Measurements from ENCODE around the gene CYTH1.
A peak's percentile ranks its signal among the peaks of the same experiment; 100 is the strongest.
"Not testable (repeated sequence)": the region's sequence is repeated elsewhere in the genome, so short reads cannot be mapped to it uniquely, and the experiment has no call there.

The CYTH1 gene

DNA sequence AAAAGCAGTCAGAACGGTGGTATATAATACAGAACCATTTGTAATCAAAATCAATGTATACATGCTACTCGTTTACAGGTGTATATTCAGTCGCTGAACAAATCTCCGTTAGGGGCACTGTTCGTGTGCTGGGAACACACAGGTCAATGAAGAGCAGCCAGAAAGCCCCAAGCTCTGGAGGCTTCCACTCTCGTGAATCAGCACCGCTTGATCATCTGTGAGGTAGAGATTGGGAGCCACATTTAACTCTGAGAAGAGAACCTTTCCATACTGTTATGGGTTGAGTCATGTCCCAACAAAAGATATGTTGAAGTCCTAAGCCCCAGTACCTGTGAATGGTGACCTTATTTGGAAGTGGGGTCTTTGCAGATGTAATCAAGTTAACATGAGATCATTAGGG is 5.4 kb upstream of the CYTH1 start:
- DNase-seq (ENCODE audit: low read depth), result no peak

DNA sequence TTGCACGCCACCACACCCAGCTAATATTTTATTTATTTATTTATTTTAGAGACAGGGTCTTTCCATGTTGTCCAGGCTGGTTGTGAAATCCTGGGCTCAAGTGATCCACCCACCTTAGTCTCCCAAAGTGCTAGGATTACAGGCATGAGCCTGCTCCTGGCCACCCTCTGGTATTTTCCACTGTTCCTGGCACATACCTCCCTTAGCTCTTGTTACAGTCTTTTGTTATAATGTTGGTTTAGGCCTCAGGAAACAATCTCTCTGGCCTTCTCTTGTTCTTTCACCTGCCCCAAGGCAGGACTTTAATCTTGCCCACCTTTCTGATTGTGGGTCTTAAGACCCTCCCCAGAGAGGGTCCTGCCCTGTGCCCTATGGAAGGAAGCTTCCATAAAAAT is 3.6 kb upstream of the CYTH1 start:
- DNase-seq (ENCODE audit: low read depth), result no peak

GRCh38 chr17:78785011-78785662 is 3.1 kb upstream of the CYTH1 start:
- no peak for DNase-seq (ENCODE audit: low read depth)

DNA sequence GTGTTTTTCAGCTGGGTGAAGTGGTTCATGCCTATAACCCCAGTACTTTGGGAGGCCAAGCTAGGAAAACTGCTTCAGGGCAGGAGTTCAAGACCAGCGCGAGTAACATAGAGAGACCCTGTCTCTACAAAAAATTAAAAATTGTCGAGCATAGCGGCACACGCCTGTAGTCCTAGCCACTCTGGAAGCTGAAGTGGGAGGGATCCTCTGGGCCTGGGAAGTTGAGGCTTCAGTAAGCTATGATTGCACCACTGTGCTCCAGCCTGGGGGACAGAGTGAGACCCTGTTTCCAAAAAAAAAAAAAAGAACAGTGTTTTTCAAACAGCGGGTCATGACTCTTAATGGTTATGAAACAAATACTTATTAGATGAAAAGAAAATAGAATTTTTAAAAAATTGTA is 2.3 kb upstream of the CYTH1 start:
- DNase-seq (ENCODE audit: low read depth), result no peak

DNA sequence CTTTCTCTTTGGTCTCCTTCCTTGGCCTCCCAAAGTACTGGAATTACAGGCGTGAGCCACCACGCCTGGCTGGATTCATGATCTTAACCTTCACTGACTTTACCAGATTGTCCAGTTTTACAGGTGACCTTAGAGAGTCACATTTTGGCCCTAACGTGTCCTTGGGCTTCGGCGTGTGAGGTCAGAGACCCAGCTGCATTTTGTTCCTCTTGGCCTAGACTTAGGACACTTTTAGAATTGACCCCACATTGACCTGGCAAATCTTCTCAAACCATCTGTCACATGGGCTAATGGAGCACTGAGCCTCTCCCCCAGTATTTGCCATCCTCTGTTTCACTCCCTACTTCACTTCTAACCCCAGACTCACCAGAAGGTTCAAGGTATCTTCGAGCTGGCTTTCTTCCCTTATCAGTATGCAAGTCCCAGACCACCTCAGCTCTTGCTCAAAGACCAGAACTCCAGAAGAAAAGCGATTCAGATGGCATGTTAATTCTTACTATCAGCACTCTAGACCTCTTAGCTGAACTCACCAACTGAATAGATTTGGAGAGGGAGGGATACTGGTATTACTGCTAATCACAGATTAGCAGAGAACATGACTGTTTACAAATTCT is 1.7 kb upstream of the CYTH1 start:
- no peak for DNase-seq (ENCODE audit: low read depth)

GRCh38 chr17:78781104-78781892 is 775 bp downstream of the CYTH1 start:
- DNase-seq (ENCODE audit: low read depth), result no peak

GRCh38 chr17:78780335-78780734 is 1.7 kb downstream of the CYTH1 start:
- DNase-seq (ENCODE audit: low read depth), result no peak

DNA sequence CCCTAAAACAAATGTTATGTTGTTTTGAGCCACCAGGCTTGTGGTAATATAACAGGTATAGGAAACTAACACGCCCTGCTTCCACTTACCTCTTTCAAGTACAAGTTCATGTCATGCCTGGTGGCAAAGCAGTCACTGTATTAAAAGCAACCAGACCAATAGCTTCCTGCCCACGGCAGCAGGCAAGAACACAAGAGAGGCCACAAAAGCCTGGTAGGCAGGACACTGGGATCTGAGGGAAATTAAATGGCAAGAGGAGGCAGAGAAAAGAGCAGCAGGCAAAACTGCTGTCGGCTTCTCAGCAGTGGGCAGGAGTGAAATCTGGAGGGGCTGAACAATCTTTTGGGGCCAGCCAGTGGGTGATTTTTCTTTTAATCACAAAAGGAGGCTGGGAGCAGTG is 2.2 kb downstream of the CYTH1 start:
- no peak for DNase-seq (ENCODE audit: low read depth)

- DNase-seq (ENCODE audit: low read depth), result not testable (repeated sequence)
Observed at GRCh38 chr17:78779286-78779651, 2.8 kb downstream of the CYTH1 start.

DNA sequence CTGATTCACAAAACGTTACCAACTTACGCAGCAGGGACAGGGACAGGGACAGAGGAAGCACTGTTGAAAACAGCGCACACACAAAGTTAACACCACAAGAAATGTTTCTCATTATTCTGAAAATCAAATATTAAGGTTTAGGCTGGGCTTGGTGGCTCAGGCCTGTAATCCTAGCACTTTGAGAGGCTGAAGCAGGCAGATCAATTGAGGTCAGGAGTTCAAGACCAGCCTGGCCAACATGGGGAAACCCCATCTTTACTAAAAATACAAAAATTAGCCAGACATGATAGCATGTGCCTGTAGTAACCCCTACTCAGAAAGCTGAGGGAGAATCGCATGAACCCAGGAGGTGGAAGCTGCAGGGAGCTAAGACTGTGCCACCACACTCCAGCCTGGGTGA is 4.2 kb downstream of the CYTH1 start:
- no peak for DNase-seq (ENCODE audit: low read depth)

GRCh38 chr17:78774956-78775571 is 7.0 kb downstream of the CYTH1 start:
- peak; percentile 54 for DNase-seq (ENCODE audit: low read depth)

DNA sequence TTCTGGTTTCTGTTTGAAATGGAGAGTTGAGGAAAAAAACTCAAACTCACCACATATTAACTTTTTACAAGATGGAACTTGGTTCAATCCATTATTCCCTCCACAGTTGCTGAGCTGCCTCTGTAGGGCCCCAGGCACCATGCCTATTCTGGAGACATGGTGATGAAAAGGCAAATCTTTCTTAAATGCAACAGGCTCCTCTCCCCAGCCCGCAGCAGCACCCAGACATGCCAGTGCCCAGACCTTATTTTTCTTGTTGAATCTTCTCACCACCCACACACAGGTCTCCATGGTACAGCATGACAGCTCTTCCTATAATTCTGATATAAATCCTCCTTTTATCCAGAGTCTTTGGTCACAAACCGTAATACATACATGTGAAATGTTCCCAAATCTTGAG is 7.6 kb downstream of the CYTH1 start:
- DNase-seq (ENCODE audit: low read depth), result no peak

GRCh38 chr17:78771758-78772382 is 10.2 kb downstream of the CYTH1 start:
- DNase-seq (ENCODE audit: low read depth), result no peak

DNA sequence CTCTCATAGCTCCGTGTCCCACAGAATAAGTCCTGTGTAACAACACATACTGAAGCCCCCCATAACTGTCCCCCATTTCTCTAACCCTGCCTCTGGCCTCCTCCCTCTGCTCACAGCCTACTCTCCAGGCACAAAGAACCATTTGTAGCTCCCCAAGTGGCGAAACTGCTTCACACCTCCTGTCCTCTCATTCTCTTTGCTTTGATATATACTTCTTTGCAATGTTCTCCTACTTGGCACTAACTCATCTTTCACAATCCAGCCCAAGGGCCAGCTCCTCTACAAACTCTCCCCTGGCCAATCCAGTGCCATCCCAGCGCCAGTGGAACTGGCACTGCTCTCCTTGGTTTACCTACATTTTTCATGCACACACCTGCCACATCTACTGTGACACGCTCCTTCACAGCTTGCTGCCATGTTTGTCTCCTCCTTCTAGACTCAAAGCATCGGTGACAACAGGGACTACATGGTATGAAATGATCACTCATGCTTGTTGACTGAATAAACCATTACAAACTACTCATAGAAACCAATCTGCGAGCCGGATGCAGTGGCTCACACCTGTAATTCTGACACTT is 12.8 kb downstream of the CYTH1 start:
- DNase-seq (ENCODE audit: low read depth), result no peak

DNA sequence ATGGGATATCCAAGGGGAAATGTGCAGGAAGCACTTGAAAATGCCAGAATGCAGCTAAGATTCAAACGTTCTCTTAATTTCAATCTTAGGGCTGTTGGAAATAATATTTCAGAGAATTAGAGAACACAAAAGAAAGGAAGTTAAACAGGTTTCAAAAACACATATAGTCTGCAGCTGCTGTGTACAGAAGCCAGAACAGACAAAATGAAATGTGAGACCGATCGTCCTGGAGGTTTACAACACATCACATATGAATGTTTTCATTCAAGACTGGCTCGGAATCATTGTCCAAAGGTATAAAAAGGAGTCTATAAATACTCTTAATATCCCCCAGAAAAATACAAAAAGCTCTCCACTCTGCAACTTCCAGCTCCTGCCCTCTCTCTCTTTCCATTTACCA is 14.3 kb downstream of the CYTH1 start:
- DNase-seq (ENCODE audit: low read depth), result no peak

DNA sequence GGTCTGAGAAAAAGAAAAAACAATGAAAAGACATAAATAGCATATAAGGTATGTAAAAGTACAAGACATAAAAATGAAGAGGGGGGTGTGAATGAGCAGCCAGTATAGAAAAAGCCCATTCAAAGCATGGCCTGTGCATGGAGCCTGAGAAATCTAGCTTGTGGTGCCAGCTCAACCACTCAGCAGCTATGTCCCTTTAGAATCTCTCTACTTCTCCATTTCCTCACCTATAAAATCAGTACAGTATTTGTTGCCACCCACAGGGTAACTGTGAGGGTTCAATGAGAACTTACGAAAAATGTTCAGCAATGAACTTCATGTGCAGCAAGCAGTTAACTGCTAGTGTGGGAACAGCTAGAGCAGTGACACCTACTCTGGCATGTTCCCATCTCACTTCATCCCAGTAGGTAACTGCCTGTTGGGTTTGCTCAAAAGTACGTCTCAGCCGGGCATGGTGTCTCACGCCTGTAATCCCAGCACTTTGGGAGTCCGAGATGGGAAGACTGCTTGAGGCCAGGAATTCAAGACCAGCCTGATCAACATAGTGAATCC is 15.3 kb downstream of the CYTH1 start:
- no peak for DNase-seq (ENCODE audit: low read depth)

- DNase-seq (ENCODE audit: low read depth), result no peak
Observed at GRCh38 chr17:78766225-78766624, 15.8 kb downstream of the CYTH1 start.

- no peak for DNase-seq (ENCODE audit: low read depth)
Observed at GRCh38 chr17:78765821-78766220, 16.3 kb downstream of the CYTH1 start.

DNA sequence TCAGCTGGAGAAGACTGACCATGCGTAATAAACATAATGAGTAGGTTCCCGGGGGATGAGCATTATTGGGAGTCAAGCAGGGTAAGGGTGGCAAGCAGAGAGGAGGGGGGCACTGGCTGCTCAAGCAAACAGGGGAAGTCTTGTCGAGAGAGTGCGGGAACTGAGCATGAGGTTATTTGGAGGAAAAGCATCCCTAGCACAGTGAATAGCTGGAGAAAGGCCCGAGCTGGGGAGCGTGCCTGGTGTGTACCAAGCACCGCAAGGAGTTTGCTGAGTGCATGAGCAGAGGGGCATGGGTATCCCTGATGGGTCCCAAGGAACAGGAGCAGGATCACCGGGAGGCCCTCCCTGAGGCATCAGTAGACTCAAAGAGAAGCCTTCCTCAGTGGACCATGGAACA is 17.2 kb downstream of the CYTH1 start:
- DNase-seq (ENCODE audit: low read depth), result no peak

DNA sequence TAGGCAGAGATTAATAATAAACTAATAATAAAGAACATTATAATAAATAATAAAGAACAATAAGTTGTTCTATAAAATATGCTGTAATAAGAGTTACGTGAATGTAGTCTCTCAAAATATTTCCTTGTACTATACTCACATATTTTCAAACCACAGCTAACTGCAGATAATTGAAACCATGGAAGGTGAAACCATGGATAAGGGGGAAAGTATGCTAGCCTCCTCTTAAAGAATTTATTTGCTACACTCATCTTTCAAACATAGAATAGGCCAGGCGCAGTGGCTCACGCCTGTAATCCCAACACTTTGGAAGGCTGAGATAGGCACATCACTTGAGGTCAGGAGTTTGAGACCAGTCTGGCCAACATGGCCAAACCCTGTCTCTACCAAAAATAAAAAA is 18.5 kb downstream of the CYTH1 start:
- DNase-seq (ENCODE audit: low read depth), result no peak

DNA sequence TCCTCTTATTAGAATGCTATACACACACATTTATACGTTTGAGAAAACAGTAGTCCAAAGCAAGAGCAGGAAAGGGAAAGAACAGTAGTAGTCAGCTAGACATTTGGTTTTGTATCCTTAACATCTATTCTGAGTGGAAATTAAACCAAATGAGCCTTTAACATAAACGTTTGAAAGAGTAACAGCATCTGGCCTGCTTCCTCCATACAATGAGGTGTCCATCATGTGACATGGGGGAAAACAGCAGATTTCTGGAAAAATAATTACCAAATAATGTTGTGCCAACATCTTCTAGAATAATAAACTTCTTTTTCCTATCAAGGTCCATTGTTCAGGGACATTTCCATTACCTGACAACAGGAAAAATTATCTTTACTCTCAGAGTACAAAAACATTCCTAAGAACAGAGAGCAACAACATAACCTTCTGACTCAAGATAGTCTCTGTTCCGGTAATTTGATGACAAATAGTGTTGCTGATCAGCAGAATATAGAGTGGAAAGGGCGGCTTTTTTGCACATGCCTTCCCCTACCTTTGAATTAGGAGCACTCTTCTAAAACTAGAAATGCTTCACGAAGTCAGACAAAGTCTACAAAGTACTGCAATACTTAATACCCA is 20.2 kb downstream of the CYTH1 start:
- no peak for DNase-seq (ENCODE audit: low read depth)

- no peak for DNase-seq (ENCODE audit: low read depth)
Observed at GRCh38 chr17:78759969-78760352, 22.1 kb downstream of the CYTH1 start.

Data from activated T-helper 9 cell treated with anti-CD3 and anti-CD28 coated beads, Interleukin-2, amount 50 U/mL, for 16 hours (primary cell).